HEK293 (cell line): ENCODE results near the gene LAYN.

Source experiments
- CTCF ChIA-PET: fragments of 350-600 bp; formaldehyde crosslinking; extraction: SDS; loops from one replicate; lab custom pipeline; 2021; ENCODE audit warnings: antibody characterized with exemption; lab: Yijun Ruan, JAX
- POLR2A ChIA-PET: fragments of 300-600 bp; formaldehyde crosslinking; extraction: SDS; loops from one replicate; lab custom pipeline; 2020; ENCODE audit warnings: antibody characterized with exemption, inconsistent platforms; lab: Yijun Ruan, JAX
- H3K27ac ChIP-seq: fragments of 200-500 bp; sonication (Bioruptor generic); 2 replicates; pipeline ENCODE4 v1.5.1; 2014; ENCODE audit warnings: low read depth, low read length, control low read depth, inconsistent platforms; ENCODE audit errors: extremely low read depth
- H3K36me3 ChIP-seq, 2 experiments: fragments of 200-500 bp in 1 of 2; sonication (Bioruptor generic) in 1 of 2; 1 replicate in 1 of 2; 2 replicates in 1 of 2; pipeline ENCODE4 v1.5.1; 2014 to 2017; ENCODE audit warnings: inconsistent platforms in 2 of 2, low read length in 2 of 2; ENCODE audit not compliant: control insufficient read depth in 2 of 2, insufficient read depth in 1 of 2
- H3K4me1 ChIP-seq: fragments of 200-500 bp; sonication (Bioruptor generic); 2 replicates; pipeline ENCODE4 v1.5.1; 2014; ENCODE audit warnings: mild to moderate bottlenecking, low read length, inconsistent platforms; ENCODE audit not compliant: control insufficient read depth, insufficient read depth
- H3K4me3 ChIP-seq: 2 replicates; pipeline ENCODE4 v1.5.1; 2011; ENCODE audit warnings: low read depth, mild to moderate bottlenecking, control low read depth, low read length, moderate library complexity
- H3K9me3 ChIP-seq: fragments of 200-500 bp; sonication (Bioruptor generic); 2 replicates; pipeline ENCODE4 v1.5.1; 2014; ENCODE audit warnings: low read depth, low read length, inconsistent platforms; ENCODE audit not compliant: control insufficient read depth, insufficient read depth
- GLI2 ChIP-seq: fragments of 450-650 bp; formaldehyde crosslinking; IDR thresholded peaks from 2 replicates; pipeline ENCODE4; 2017; ENCODE audit warnings: missing biosample characterization, missing genetic modification characterization, low read depth, borderline replicate concordance
- GLIS1 ChIP-seq: fragments of 450-650 bp; formaldehyde crosslinking; IDR thresholded peaks from 2 replicates; pipeline ENCODE4 v1.5.1; 2016; ENCODE audit warnings: missing biosample characterization, missing genetic modification characterization
- GLIS2 ChIP-seq: fragments of 450-650 bp; formaldehyde crosslinking; IDR thresholded peaks from 2 replicates; pipeline ENCODE4 v1.5.1; 2016; ENCODE audit warnings: missing biosample characterization, missing genetic modification characterization
- KLF17 ChIP-seq: fragments of 450-650 bp; formaldehyde crosslinking; IDR thresholded peaks from 2 replicates; pipeline ENCODE4 v1.5.1; 2016; ENCODE audit warnings: missing biosample characterization, missing genetic modification characterization
- MYNN ChIP-seq: fragments of 450-650 bp; formaldehyde crosslinking; IDR thresholded peaks from 2 replicates; pipeline ENCODE4 v1.5.1; 2016; ENCODE audit warnings: missing biosample characterization, missing genetic modification characterization, borderline replicate concordance
- WT1 ChIP-seq: fragments of 450-650 bp; formaldehyde crosslinking; IDR thresholded peaks from 2 replicates; pipeline ENCODE4 v1.5.1; 2016; ENCODE audit warnings: missing biosample characterization, missing genetic modification characterization
- ZBTB17 ChIP-seq: fragments of 450-650 bp; formaldehyde crosslinking; IDR thresholded peaks from 2 replicates; pipeline ENCODE4 v1.5.1; 2016; ENCODE audit warnings: missing biosample characterization, missing genetic modification characterization
- ZBTB26 ChIP-seq: fragments of 450-650 bp; formaldehyde crosslinking; optimal IDR thresholded peaks from 2 replicates; pipeline ENCODE3; 2016; ENCODE audit warnings: missing biosample characterization, mild to moderate bottlenecking, missing genetic modification characterization
- ZFP69B ChIP-seq: fragments of 450-650 bp; formaldehyde crosslinking; IDR thresholded peaks from 2 replicates; pipeline ENCODE4 v1.5.1; 2016; ENCODE audit warnings: missing biosample characterization, missing genetic modification characterization
- ZNF155 ChIP-seq: fragments of 450-650 bp; formaldehyde crosslinking; IDR thresholded peaks from 2 replicates; pipeline ENCODE4 v1.5.1; 2016; ENCODE audit warnings: missing biosample characterization, missing genetic modification characterization
- ZNF26 ChIP-seq: fragments of 450-650 bp; formaldehyde crosslinking; IDR thresholded peaks from 2 replicates; pipeline ENCODE4 v1.5.1; 2016; ENCODE audit warnings: missing biosample characterization, missing genetic modification characterization
- ZNF280C ChIP-seq: fragments of 450-650 bp; formaldehyde crosslinking; IDR thresholded peaks from 2 replicates; pipeline ENCODE4 v1.5.1; 2016; ENCODE audit warnings: missing biosample characterization, missing genetic modification characterization
- ZNF335 ChIP-seq: fragments of 450-650 bp; formaldehyde crosslinking; conservative IDR thresholded peaks from 2 replicates; pipeline ENCODE4 v1.5.1; 2016; ENCODE audit warnings: missing biosample characterization, missing genetic modification characterization
- ZNF514 ChIP-seq: fragments of 450-650 bp; formaldehyde crosslinking; IDR thresholded peaks from 2 replicates; pipeline ENCODE4 v1.5.1; 2016; ENCODE audit warnings: missing biosample characterization, missing genetic modification characterization
- ZNF610 ChIP-seq: fragments of 450-650 bp; formaldehyde crosslinking; IDR thresholded peaks from 2 replicates; pipeline ENCODE4 v1.5.1; 2016; ENCODE audit warnings: missing biosample characterization, missing genetic modification characterization, borderline replicate concordance
- ZNF677 ChIP-seq: fragments of 450-650 bp; IDR thresholded peaks from 2 replicates; pipeline ENCODE4 v1.5.0; 2018; ENCODE audit warnings: missing biosample characterization, mild to moderate bottlenecking, missing genetic modification characterization, moderate library complexity
- ZNF692 ChIP-seq: fragments of 450-650 bp; formaldehyde crosslinking; IDR thresholded peaks from 2 replicates; pipeline ENCODE4 v1.5.1; 2016; ENCODE audit warnings: missing biosample characterization, missing genetic modification characterization
- ZNF785 ChIP-seq: fragments of 450-650 bp; formaldehyde crosslinking; IDR thresholded peaks from 2 replicates; pipeline ENCODE4 v1.5.1; 2016; ENCODE audit warnings: missing biosample characterization, missing genetic modification characterization
- ZNF791 ChIP-seq: fragments of 450-650 bp; formaldehyde crosslinking; IDR thresholded peaks from 2 replicates; pipeline ENCODE4 v1.5.1; 2016; ENCODE audit warnings: missing biosample characterization, missing genetic modification characterization

The LAYN gene

GRCh38 chr11:111510311-111510710 is 30.2 kb upstream of the LAYN start:
- CTCF ChIA-PET = no interaction called here
- POLR2A ChIA-PET = interaction anchor here (0.7 kb wide), 1 partner anchor 1375 kb away, joined by 4 read pairs; no protein-coding TSS in a partner anchor

GRCh38 chr11:111512296-111513239 is 28.0 kb upstream of the LAYN start, which contains the start of gene BTG4:
BTG4 (minus strand) TSS chr11:111512386; CDS start chr11:111498776, 13,610 bp downstream.
- no peak for TF ChIP-seq ZNF26 (tag by site-specific recombination)
- TF ChIP-seq ZNF335 (tag by site-specific recombination) = peak; percentile 69
- TF ChIP-seq ZBTB26 (tag by site-specific recombination) = peak; percentile 43
- TF ChIP-seq ZBTB17 = peak; percentile 26; the same call in 1 of the 2 replicates
- TF ChIP-seq GLIS2 = 0 out of 2 replicates have a peak, but pooled peaks have one; percentile 25
- ChIA-PET CTCF (interaction anchor here (0.9 to 1.4 kb wide), 3 partner anchors 13 to 329 kb away, joined by 3 read pairs; no protein-coding TSS in a partner anchor), POLR2A (no interaction called here)
- Histone ChIP-seq H3K9me3 (no peaks in the 10 kb centered on the region), H3K4me3 (no peak within 1 kb of the TSS), H3K27ac (no peak within 1 kb of the TSS), H3K36me3 (no peaks in the 10 kb centered on the region), H3K4me1 (no peaks in the 10 kb centered on the region)

More at GRCh38 chr11:111510311-111510710, 30.2 kb upstream of the LAYN start:
- no peaks in the 10 kb centered on the region for H3K9me3 ChIP-seq
- no peak overlapping the region for H3K4me3 ChIP-seq
- no peaks in the 10 kb centered on the region for H3K36me3 ChIP-seq
- TF ChIP-seq GLIS2 = no peak
- TF ChIP-seq ZFP69B (tag by site-specific recombination) = no peak
- TF ChIP-seq ZNF514 = no peak
- TF ChIP-seq ZNF677 (tag by site-specific recombination) = no peak
- TF ChIP-seq ZNF610 (tag by site-specific recombination) = no peak
- peak; percentile 67; the same call in 1 of the 2 replicates for TF ChIP-seq ZNF692 (tag by site-specific recombination)
- TF ChIP-seq GLIS1 (tag by site-specific recombination) = 0 out of 2 replicates have a peak, but pooled peaks have one; percentile 7
- TF ChIP-seq ZNF155 (tag by site-specific recombination) = no peak
- TF ChIP-seq WT1 (tag by site-specific recombination) = no peak
- 0 out of 2 replicates have a peak, but pooled peaks have one; percentile 17 for TF ChIP-seq ZNF335 (tag by site-specific recombination)
- TF ChIP-seq ZNF791 (tag by site-specific recombination) = no peak
- TF ChIP-seq GLI2 = no peak
- TF ChIP-seq MYNN = no peak
- TF ChIP-seq KLF17 (tag by site-specific recombination) = no peak
- no peak for TF ChIP-seq ZNF785
- no peak for TF ChIP-seq ZNF280C
- TF ChIP-seq, all 188 proteins: peak for 3
- Histone ChIP-seq H3K4me1 (no peaks in the 10 kb centered on the region), H3K27ac (no peak overlapping the region)
